Transverse colon (tissue), 3 donors: ENCODE data around the gene ABLIM2.

Experiments used
- CTCF ChIP-seq, 5 experiments: fragments of 200-600 bp in 3 of 5; fragments of 450-650 bp in 2 of 5; sonication (generic) in 3 of 5; IDR thresholded peaks; 1 replicate in 2 of 5; 2 replicates in 3 of 5; pipeline ENCODE4 v1.5.1; 2016 to 2017; ENCODE audit warnings: antibody characterized with exemption in 5 of 5, inconsistent platforms in 3 of 5, mild to moderate bottlenecking in 2 of 5, moderate library complexity in 1 of 5
- EP300 ChIP-seq: sonication (generic); formaldehyde crosslinking; IDR thresholded peaks from one replicate; pipeline ENCODE4 v1.6.1; 2017; ENCODE audit warnings: antibody characterized with exemption, low read depth
- POLR2A ChIP-seq: fragments of 450-650 bp; IDR thresholded peaks from one replicate; pipeline ENCODE4 v1.6.1; 2016; ENCODE audit warnings: antibody characterized with exemption, mild to moderate bottlenecking, moderate library complexity

- TF ChIP-seq CTCF (IDR thresholded peaks at IDR 0.05): no peak
- no peak for TF ChIP-seq POLR2A
- no peak for TF ChIP-seq EP300
Measured at GRCh38 chr4:8199594-8200301, 41.1 kb upstream of the ABLIM2 start.
